GM21619 (cell line): ENCODE measurements around the gene SIGLEC12.
"Not testable (repeated sequence)": the region's sequence is repeated elsewhere in the genome, so short reads cannot be mapped to it uniquely, and the experiment has no call there.

Experiments used
- ATAC-seq: cut with Tn5 transposase; IDR thresholded peaks from one replicate; pipeline ENCODE4 v1.9.1; 2021; ENCODE audit not compliant: unreplicated experiment

The SIGLEC12 gene

GRCh38 chr19:51460164-51460992 is 41.2 kb downstream of the SIGLEC12 start:
- ATAC-seq, result no peak

GRCh38 chr19:51458899-51459505 is 42.6 kb downstream of the SIGLEC12 start:
- ATAC-seq, result no peak

GRCh38 chr19:51458051-51458645 is 43.5 kb downstream of the SIGLEC12 start, which contains the start of gene SIGLEC8:
Gene SIGLEC8 (minus strand): TSS chr19:51458454. CDS start chr19:51458387, 67 bp downstream.
- no peak for ATAC-seq

- no peak for ATAC-seq
Observed at GRCh38 chr19:51457351-51458013, 44.1 kb downstream of the SIGLEC12 start.

- ATAC-seq, result no peak
Observed at GRCh38 chr19:51456541-51457290, 44.9 kb downstream of the SIGLEC12 start.

- no peak for ATAC-seq
Observed at GRCh38 chr19:51450730-51451307, 50.8 kb downstream of the SIGLEC12 start.

GRCh38 chr19:51448411-51449016 is 53.1 kb downstream of the SIGLEC12 start:
- no peak for ATAC-seq

- ATAC-seq, result no peak
Observed at GRCh38 chr19:51448011-51448410, 53.6 kb downstream of the SIGLEC12 start.

GRCh38 chr19:51447510-51447909 is 54.1 kb downstream of the SIGLEC12 start:
- not testable (repeated sequence) for ATAC-seq

GRCh38 chr19:51441410-51442390 is 59.9 kb downstream of the SIGLEC12 start:
- ATAC-seq, result peak; percentile 94
